K562 (cell line): Measurements from ENCODE around the gene EEF1AKMT1. TPM values are rescaled to one million over a fixed set of nuclear protein-coding genes. Genes with fewer than 3 reads are reported as not detected.

ENCODE experiments used
- ATAC-seq: fragments of 200-7000 bp; cut with Tn5 transposase; 3 replicates; pipeline ENCODE4 v1.9.1; 2020; ENCODE audit warnings: moderate library complexity
- BruUV-seq: library from RNA; stranded (reverse); fragments of 400-500 nt; replicated peaks from 2 replicates; lab custom pipeline; 2021; lab: Mats Ljungman, UMichigan
- CTCF ChIA-PET: fragments of 300-600 bp; formaldehyde crosslinking; extraction: SDS; loops from one replicate; lab custom pipeline; 2021; ENCODE audit warnings: low intra/inter-chr PET ratio; lab: Yijun Ruan, JAX
- POLR2A ChIA-PET: fragments of 300-600, 350-650 bp; sonication (Branson Sonifier 250); formaldehyde crosslinking; extraction: SDS; loops from one replicate; lab custom pipeline; 2021; ENCODE audit warnings: antibody characterized with exemption, inconsistent platforms; lab: Yijun Ruan, JAX
- DNase-seq, 4 experiments: peaks; one replicate each; pipeline versions ENCODE4 v3.0.0 to v3.0.0-alpha.2; 2011 to 2018; ENCODE audit warnings: low spot score in 3 of 4, mixed read lengths in 3 of 4; ENCODE audit errors: extremely low read depth in 1 of 4
- FAIRE-seq: peaks from 2 replicates; lab custom pipeline; 2011; peaks lifted over from hg19 to GRCh38; lab: Jason Lieb, UNC
- H2AFZ ChIP-seq: 2 replicates; pipeline ENCODE4 v1.6.0; 2011; ENCODE audit warnings: low read depth, low read length, control low read depth, inconsistent platforms
- H3K27ac ChIP-seq: fragments of 200-600 bp; 3 replicates; pipeline ENCODE4 v1.8.0; 2011; ENCODE audit warnings: low read depth, mild to moderate bottlenecking, control low read depth, inconsistent platforms, low read length, moderate library complexity, mixed read lengths; ENCODE audit errors: extremely low read depth
- H3K27me3 ChIP-seq, 2 experiments: fragments of 300-600 bp in 1 of 2; 2 replicates in 1 of 2; 3 replicates in 1 of 2; pipeline versions ENCODE4 v1.6.0 to v1.8.0; 2011; ENCODE audit warnings: inconsistent platforms in 2 of 2, low read length in 2 of 2, mild to moderate bottlenecking in 1 of 2, mixed read lengths in 1 of 2, moderate library complexity in 1 of 2; ENCODE audit not compliant: control insufficient read depth in 2 of 2, insufficient read depth in 2 of 2
- H3K36me3 ChIP-seq: fragments of 300-600 bp; 3 replicates; pipeline ENCODE4 v1.8.0; 2011; ENCODE audit warnings: mild to moderate bottlenecking, low read length, inconsistent platforms; ENCODE audit not compliant: control insufficient read depth, insufficient read depth
- H3K4me1 ChIP-seq, 2 experiments: fragments of 200-600 bp in 1 of 2; replicated peaks in 1 of 2; 2 replicates in 1 of 2; 3 replicates in 1 of 2; pipeline versions ENCODE4 v1.5.1 to v1.8.0; 2011; ENCODE audit warnings: inconsistent platforms in 2 of 2, low read length in 2 of 2, mild to moderate bottlenecking in 1 of 2, mixed read lengths in 1 of 2, moderate library complexity in 1 of 2; ENCODE audit not compliant: control insufficient read depth in 2 of 2, insufficient read depth in 2 of 2
- H3K4me2 ChIP-seq: 2 replicates; pipeline ENCODE4 v1.6.1; 2011; ENCODE audit warnings: low read length, control low read depth, inconsistent platforms, mixed read lengths; ENCODE audit not compliant: insufficient read depth
- H3K4me3 ChIP-seq: fragments of 200-600 bp; sonication (generic), shearing (Covaris generic); 2 replicates; pipeline ENCODE4 v1.5.1; 2016; ENCODE audit warnings: control low read depth, inconsistent platforms
- H3K79me2 ChIP-seq: fragments of 200-600 bp; 3 replicates; pipeline ENCODE4 v1.8.0; 2011; ENCODE audit warnings: low read length, inconsistent platforms; ENCODE audit not compliant: control insufficient read depth, insufficient read depth
- H3K9ac ChIP-seq, 2 experiments: 2 replicates each; pipeline versions ENCODE4 v1.6.0 to v1.6.1; 2011; ENCODE audit warnings: low read depth in 2 of 2, low read length in 2 of 2, control low read depth in 1 of 2, inconsistent platforms in 1 of 2, mild to moderate bottlenecking in 1 of 2, mixed read lengths in 1 of 2; ENCODE audit not compliant: insufficient read depth in 1 of 2
- H3K9me1 ChIP-seq: one replicate; pipeline ENCODE4 v1.6.0; 2011; ENCODE audit warnings: inconsistent platforms, mild to moderate bottlenecking, low read length, moderate library complexity; ENCODE audit not compliant: control insufficient read depth, insufficient read depth
- H3K9me3 ChIP-seq: replicated peaks from 2 replicates; pipeline ENCODE4 v1.5.1; 2011; ENCODE audit warnings: low read depth, low read length, inconsistent platforms; ENCODE audit not compliant: control insufficient read depth, insufficient read depth
- H4K20me1 ChIP-seq: replicated peaks from 2 replicates; pipeline ENCODE4 v1.6.1; 2011; ENCODE audit warnings: low read length, inconsistent platforms, mixed read lengths; ENCODE audit not compliant: control insufficient read depth, insufficient read depth
- ATF1 ChIP-seq, 2 experiments: fragments of 450-650 bp in 1 of 2; IDR thresholded peaks; 2 replicates each; pipeline ENCODE4 v1.6.1; 2016; ENCODE audit warnings: missing compliant biosample characterization in 1 of 2, missing genetic modification characterization in 1 of 2
- ATF7 ChIP-seq: fragments of 450-650 bp; IDR thresholded peaks from 2 replicates; pipeline ENCODE4 v1.7.1; 2014; ENCODE audit warnings: mild to moderate bottlenecking, moderate library complexity
- CREBBP ChIP-seq: IDR thresholded peaks from one replicate; pipeline ENCODE4 v1.6.1; 2012; ENCODE audit warnings: low read depth, mild to moderate bottlenecking, control low read depth, inconsistent platforms, low read length
- RNF219 ChIP-seq: fragments of 250-450 bp; sonication (Bioruptor Pico); IDR thresholded peaks from 2 replicates; pipeline ENCODE4 v1.5.0; 2022; ENCODE audit warnings: mild to moderate bottlenecking
- ZBED1 ChIP-seq: IDR thresholded peaks from 2 replicates; pipeline ENCODE4 v1.6.1; 2014
- WGBS: fragments of 100-300 bp; shearing (Covaris generic); methylation state at CpG from one replicate; pipeline ENCODE4 v1.1.6; 2016; ENCODE audit warnings: low coverage, mixed read lengths; ENCODE audit not compliant: insufficient coverage; ENCODE audit errors: missing lambda C conversion rate; 5-methylcytosine and 5-hydroxymethylcytosine counted together
- in situ Hi-C: fragments of 300-500 bp; cut with MboI; formaldehyde crosslinking; loops from 4 replicates; pipeline ENCODE4 v1.15.0; 2018; ENCODE audit warnings: inconsistent platforms, mixed read lengths
- intact Hi-C: fragments of 100-400 bp; cut with micrococcal nuclease; formaldehyde crosslinking; loops from 2 replicates; pipeline ENCODE4 v1.14.2; 2022
- polyA plus RNA-seq, 8 experiments: library from polyadenylated mRNA; depleted of rRNA in 4 of 8; stranded (reverse) in 5 of 8; unstranded in 3 of 8; fragments of >200 nt; fragmentation: Nextera tagmentation in 2 of 8; fragmentation: Illumina TruSeq in 1 of 8; extraction: Ambion mirVana in 2 of 8; extraction: Trizol in 1 of 8; gene quantifications; 2 replicates each; pipeline versions ENCODE4 v1.2.1 to v1.2.3, GENCODE V29; 2011 to 2014; ENCODE audit warnings: inconsistent platforms in 1 of 8, missing spikeins in 1 of 8
- total RNA-seq, 7 experiments: library from RNA; depleted of rRNA in 6 of 7; stranded (reverse); fragments of >200 nt in 6 of 7; fragmentation: Illumina TruSeq in 2 of 7; extraction: Trizol in 2 of 7; gene quantifications; 2 replicates each; pipeline versions ENCODE4 v1.2.1 to v1.2.3, GENCODE V29; 2011 to 2021; ENCODE audit warnings: low replicate concordance in 1 of 7
- TF ChIP-seq, protein P1 (sequence below): fragments of 450-650 bp; IDR thresholded peaks from 2 replicates; pipeline ENCODE4 v1.6.1; 2017; ENCODE audit warnings: antibody characterized with exemption, mild to moderate bottlenecking

Gene EEF1AKMT1
- total and polyA plus RNA-seq, 9 of the 15 experiments (the other 6 are each of a cell fraction or from before 2014, with no cell fraction given): 5.3 to 36.3 (median 7.9) TPM

- Histone ChIP-seq H3K9ac (no peak overlapping the region), H3K9me1 (no peaks in the 10 kb centered on the region), H4K20me1 (no peaks in the 10 kb centered on the region), H3K36me3 (no peaks in the 10 kb centered on the region), H3K4me2 (no peak overlapping the region), H3K27ac (no peak overlapping the region), H3K4me3 (no peak overlapping the region), H3K27me3 (no peaks in the 10 kb centered on the region), H2AFZ (no peak overlapping the region)
- DNase-seq (no peak), ATAC-seq (no peak), FAIRE-seq (no peak)
- WGBS: 84% methylated on average over 3 of the region's 4 CpGs
- intact Hi-C loops: no loop called here
- TF ChIP-seq, protein P1, sequence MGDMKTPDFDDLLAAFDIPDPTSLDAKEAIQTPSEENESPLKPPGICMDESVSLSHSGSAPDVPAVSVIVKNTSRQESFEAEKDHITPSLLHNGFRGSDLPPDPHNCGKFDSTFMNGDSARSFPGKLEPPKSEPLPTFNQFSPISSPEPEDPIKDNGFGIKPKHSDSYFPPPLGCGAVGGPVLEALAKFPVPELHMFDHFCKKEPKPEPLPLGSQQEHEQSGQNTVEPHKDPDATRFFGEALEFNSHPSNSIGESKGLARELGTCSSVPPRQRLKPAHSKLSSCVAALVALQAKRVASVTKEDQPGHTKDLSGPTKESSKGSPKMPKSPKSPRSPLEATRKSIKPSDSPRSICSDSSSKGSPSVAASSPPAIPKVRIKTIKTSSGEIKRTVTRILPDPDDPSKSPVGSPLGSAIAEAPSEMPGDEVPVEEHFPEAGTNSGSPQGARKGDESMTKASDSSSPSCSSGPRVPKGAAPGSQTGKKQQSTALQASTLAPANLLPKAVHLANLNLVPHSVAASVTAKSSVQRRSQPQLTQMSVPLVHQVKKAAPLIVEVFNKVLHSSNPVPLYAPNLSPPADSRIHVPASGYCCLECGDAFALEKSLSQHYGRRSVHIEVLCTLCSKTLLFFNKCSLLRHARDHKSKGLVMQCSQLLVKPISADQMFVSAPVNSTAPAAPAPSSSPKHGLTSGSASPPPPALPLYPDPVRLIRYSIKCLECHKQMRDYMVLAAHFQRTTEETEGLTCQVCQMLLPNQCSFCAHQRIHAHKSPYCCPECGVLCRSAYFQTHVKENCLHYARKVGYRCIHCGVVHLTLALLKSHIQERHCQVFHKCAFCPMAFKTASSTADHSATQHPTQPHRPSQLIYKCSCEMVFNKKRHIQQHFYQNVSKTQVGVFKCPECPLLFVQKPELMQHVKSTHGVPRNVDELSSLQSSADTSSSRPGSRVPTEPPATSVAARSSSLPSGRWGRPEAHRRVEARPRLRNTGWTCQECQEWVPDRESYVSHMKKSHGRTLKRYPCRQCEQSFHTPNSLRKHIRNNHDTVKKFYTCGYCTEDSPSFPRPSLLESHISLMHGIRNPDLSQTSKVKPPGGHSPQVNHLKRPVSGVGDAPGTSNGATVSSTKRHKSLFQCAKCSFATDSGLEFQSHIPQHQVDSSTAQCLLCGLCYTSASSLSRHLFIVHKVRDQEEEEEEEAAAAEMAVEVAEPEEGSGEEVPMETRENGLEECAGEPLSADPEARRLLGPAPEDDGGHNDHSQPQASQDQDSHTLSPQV: no peak
- TF ChIP-seq ATF1 (CRISPR knock-in tag; IDR thresholded peaks at IDR 0.05): no peak
- no peak for TF ChIP-seq ATF1 (tag; IDR thresholded peaks at IDR 0.05)
- TF ChIP-seq ATF7: no peak
- TF ChIP-seq CREBBP: no peak
- no peak for TF ChIP-seq ZBED1
- no peak for TF ChIP-seq RNF219 (CRISPR knock-in tag)
- TF ChIP-seq, all 486 proteins: peak for 0
- ChIA-PET CTCF (no interaction called here), POLR2A (interaction anchor here (1.1 kb wide), 1 partner anchor 15 kb away, joined by 5 read pairs; no protein-coding TSS in a partner anchor)
- in situ Hi-C loops: no loop called here
- no TSS peak for BruUV-seq
- Histone ChIP-seq H3K4me1 (no peaks in the 10 kb centered on the region; a peak in 1 of 5 replicates), H3K79me2 (no peaks in the 10 kb centered on the region), H3K9me3 (no peaks in the 10 kb centered on the region)
These were observed 86.7 kb downstream of the EEF1AKMT1 start for GRCh38 chr13:20686863-20687579.
